K562 (cell line): ENCODE measurements around the gene SVBP. TPM values are rescaled to one million over a fixed set of nuclear protein-coding genes. Genes with fewer than 3 reads are reported as not detected.
A peak's percentile ranks its signal among the peaks of the same experiment; 100 is the strongest.

ENCODE experiments used
- ATAC-seq: fragments of 200-7000 bp; cut with Tn5 transposase; 3 replicates; pipeline ENCODE4 v1.9.1; 2020; ENCODE audit warnings: moderate library complexity
- BruUV-seq: library from RNA; stranded (reverse); fragments of 400-500 nt; replicated peaks from 2 replicates; lab custom pipeline; 2021; lab: Mats Ljungman, UMichigan
- CTCF ChIA-PET: fragments of 300-600 bp; formaldehyde crosslinking; extraction: SDS; loops from one replicate; lab custom pipeline; 2021; ENCODE audit warnings: low intra/inter-chr PET ratio; lab: Yijun Ruan, JAX
- POLR2A ChIA-PET: fragments of 300-600, 350-650 bp; sonication (Branson Sonifier 250); formaldehyde crosslinking; extraction: SDS; loops from one replicate; lab custom pipeline; 2021; ENCODE audit warnings: antibody characterized with exemption, inconsistent platforms; lab: Yijun Ruan, JAX
- DNase-seq, 4 experiments: peaks; one replicate each; pipeline versions ENCODE4 v3.0.0 to v3.0.0-alpha.2; 2011 to 2018; ENCODE audit warnings: low spot score in 3 of 4, mixed read lengths in 3 of 4; ENCODE audit errors: extremely low read depth in 1 of 4
- FAIRE-seq: peaks from 2 replicates; lab custom pipeline; 2011; peaks lifted over from hg19 to GRCh38; lab: Jason Lieb, UNC
- H2AFZ ChIP-seq: 2 replicates; pipeline ENCODE4 v1.6.0; 2011; ENCODE audit warnings: low read depth, low read length, control low read depth, inconsistent platforms
- H3K27ac ChIP-seq: fragments of 200-600 bp; 3 replicates; pipeline ENCODE4 v1.8.0; 2011; ENCODE audit warnings: low read depth, mild to moderate bottlenecking, control low read depth, inconsistent platforms, low read length, moderate library complexity, mixed read lengths; ENCODE audit errors: extremely low read depth
- H3K27me3 ChIP-seq, 2 experiments: fragments of 300-600 bp in 1 of 2; 2 replicates in 1 of 2; 3 replicates in 1 of 2; pipeline versions ENCODE4 v1.6.0 to v1.8.0; 2011; ENCODE audit warnings: inconsistent platforms in 2 of 2, low read length in 2 of 2, mild to moderate bottlenecking in 1 of 2, mixed read lengths in 1 of 2, moderate library complexity in 1 of 2; ENCODE audit not compliant: control insufficient read depth in 2 of 2, insufficient read depth in 2 of 2
- H3K36me3 ChIP-seq: fragments of 300-600 bp; 3 replicates; pipeline ENCODE4 v1.8.0; 2011; ENCODE audit warnings: mild to moderate bottlenecking, low read length, inconsistent platforms; ENCODE audit not compliant: control insufficient read depth, insufficient read depth
- H3K4me1 ChIP-seq, 2 experiments: fragments of 200-600 bp in 1 of 2; replicated peaks in 1 of 2; 2 replicates in 1 of 2; 3 replicates in 1 of 2; pipeline versions ENCODE4 v1.5.1 to v1.8.0; 2011; ENCODE audit warnings: inconsistent platforms in 2 of 2, low read length in 2 of 2, mild to moderate bottlenecking in 1 of 2, mixed read lengths in 1 of 2, moderate library complexity in 1 of 2; ENCODE audit not compliant: control insufficient read depth in 2 of 2, insufficient read depth in 2 of 2
- H3K4me2 ChIP-seq: 2 replicates; pipeline ENCODE4 v1.6.1; 2011; ENCODE audit warnings: low read length, control low read depth, inconsistent platforms, mixed read lengths; ENCODE audit not compliant: insufficient read depth
- H3K4me3 ChIP-seq: fragments of 200-600 bp; sonication (generic), shearing (Covaris generic); 2 replicates; pipeline ENCODE4 v1.5.1; 2016; ENCODE audit warnings: control low read depth, inconsistent platforms
- H3K79me2 ChIP-seq: fragments of 200-600 bp; 3 replicates; pipeline ENCODE4 v1.8.0; 2011; ENCODE audit warnings: low read length, inconsistent platforms; ENCODE audit not compliant: control insufficient read depth, insufficient read depth
- H3K9ac ChIP-seq, 2 experiments: 2 replicates each; pipeline versions ENCODE4 v1.6.0 to v1.6.1; 2011; ENCODE audit warnings: low read depth in 2 of 2, low read length in 2 of 2, control low read depth in 1 of 2, inconsistent platforms in 1 of 2, mild to moderate bottlenecking in 1 of 2, mixed read lengths in 1 of 2; ENCODE audit not compliant: insufficient read depth in 1 of 2
- H3K9me1 ChIP-seq: one replicate; pipeline ENCODE4 v1.6.0; 2011; ENCODE audit warnings: inconsistent platforms, mild to moderate bottlenecking, low read length, moderate library complexity; ENCODE audit not compliant: control insufficient read depth, insufficient read depth
- H3K9me3 ChIP-seq: replicated peaks from 2 replicates; pipeline ENCODE4 v1.5.1; 2011; ENCODE audit warnings: low read depth, low read length, inconsistent platforms; ENCODE audit not compliant: control insufficient read depth, insufficient read depth
- H4K20me1 ChIP-seq: replicated peaks from 2 replicates; pipeline ENCODE4 v1.6.1; 2011; ENCODE audit warnings: low read length, inconsistent platforms, mixed read lengths; ENCODE audit not compliant: control insufficient read depth, insufficient read depth
- CHD7 ChIP-seq: fragments of 200-600 bp; sonication (generic); IDR thresholded peaks from one replicate; pipeline ENCODE4 v1.6.1; 2012; ENCODE audit warnings: mild to moderate bottlenecking, low read depth, low read length, inconsistent platforms
- CTCF ChIP-seq, 3 experiments: IDR thresholded peaks in 2 of 3; conservative IDR thresholded peaks in 1 of 3; 2 replicates each; pipeline ENCODE4 v1.5.1; 2011 to 2012; ENCODE audit warnings: low read length in 3 of 3, mild to moderate bottlenecking in 3 of 3, control low read depth in 2 of 3, improper control_type of control experiment in 1 of 3, inconsistent platforms in 1 of 3, low read depth in 1 of 3, mixed read lengths in 1 of 3, moderate library complexity in 1 of 3; ENCODE audit not compliant: insufficient read depth in 2 of 3
- WGBS: fragments of 100-300 bp; shearing (Covaris generic); methylation state at CpG from one replicate; pipeline ENCODE4 v1.1.6; 2016; ENCODE audit warnings: low coverage, mixed read lengths; ENCODE audit not compliant: insufficient coverage; ENCODE audit errors: missing lambda C conversion rate; 5-methylcytosine and 5-hydroxymethylcytosine counted together
- in situ Hi-C: fragments of 300-500 bp; cut with MboI; formaldehyde crosslinking; loops from 4 replicates; pipeline ENCODE4 v1.15.0; 2018; ENCODE audit warnings: inconsistent platforms, mixed read lengths
- intact Hi-C: fragments of 100-400 bp; cut with micrococcal nuclease; formaldehyde crosslinking; loops from 2 replicates; pipeline ENCODE4 v1.14.2; 2022
- polyA plus RNA-seq, 8 experiments: library from polyadenylated mRNA; depleted of rRNA in 4 of 8; stranded (reverse) in 5 of 8; unstranded in 3 of 8; fragments of >200 nt; fragmentation: Nextera tagmentation in 2 of 8; fragmentation: Illumina TruSeq in 1 of 8; extraction: Ambion mirVana in 2 of 8; extraction: Trizol in 1 of 8; gene quantifications; 2 replicates each; pipeline versions ENCODE4 v1.2.1 to v1.2.3, GENCODE V29; 2011 to 2014; ENCODE audit warnings: inconsistent platforms in 1 of 8, missing spikeins in 1 of 8
- total RNA-seq, 7 experiments: library from RNA; depleted of rRNA in 6 of 7; stranded (reverse); fragments of >200 nt in 6 of 7; fragmentation: Illumina TruSeq in 2 of 7; extraction: Trizol in 2 of 7; gene quantifications; 2 replicates each; pipeline versions ENCODE4 v1.2.1 to v1.2.3, GENCODE V29; 2011 to 2021; ENCODE audit warnings: low replicate concordance in 1 of 7

SVBP gene
- total and polyA plus RNA-seq, 9 of the 15 experiments (the other 6 are each of a cell fraction or from before 2014, with no cell fraction given), result 31.7 to 49.7 (median 40.0) TPM

- in situ Hi-C loops, result no loop called here
- POLR2A ChIA-PET, result interaction anchor here (0.7 to 10.7 kb wide), 8 partner anchors 10 to 124 kb away, joined by 3 to 94 read pairs (median 4); partner anchors contain the start of genes C1orf50, P3H1 and ZNF691
- Histone ChIP-seq H4K20me1 (peaks cover 6% of the 10 kb centered on the region), H2AFZ (no peak overlapping the region), H3K9me3 (no peaks in the 10 kb centered on the region), H3K9ac (peak overlapping the region in 1 of 2 experiments; percentile 53; a peak in 1 of 4 replicates), H3K4me1 (peaks cover 33 to 41% of the 10 kb centered on the region in 2 experiments; a peak in 4 of 5 replicates), H3K27me3 (no peaks in the 10 kb centered on the region), H3K4me3 (no peak overlapping the region), H3K36me3 (peaks cover 58% of the 10 kb centered on the region), H3K9me1 (peaks cover 11% of the 10 kb centered on the region), H3K4me2 (peak overlapping the region; percentile 21; the same call in 1 of the 2 replicates), H3K79me2 (peaks cover 71% of the 10 kb centered on the region), H3K27ac (peak overlapping the region; percentile 27; the same call in 1 of the 3 replicates)
- DNase-seq, result no peak
- TF ChIP-seq CTCF (IDR thresholded peaks at IDR 0.05 in 2 of 3, conservative IDR thresholded peaks at IDR 0.05 in 1 of 3; ENCODE audit: insufficient read depth in 2 of 3, low read depth in 1 of 3, low read length in 3 of 3), result peak in 2 of 3 experiments; percentile 13 to 20; a peak in 1 of 6 replicates
- no peak for TF ChIP-seq CHD7
- intact Hi-C loops, result no loop called here
- no peak for FAIRE-seq
- 91% methylated on average over 16 of the region's 17 CpGs for WGBS
- BruUV-seq, result no TSS peak
- CTCF ChIA-PET, result no interaction called here
- ATAC-seq, result no peak
These were observed 13.4 kb upstream of the SVBP start for GRCh38 chr1:42830631-42831030.
